HuH-7.5 (cell line): ENCODE measurements around the gene KCNJ14.
"Not testable (repeated sequence)": the region's sequence is repeated elsewhere in the genome, so short reads cannot be mapped to it uniquely, and the experiment has no call there.

Experiments
- DNase-seq: peaks from one replicate; pipeline ENCODE4 v3.0.0; 2011; ENCODE audit warnings: low spot score

The KCNJ14 gene

GRCh38 chr19:48471836-48472235 lies 16.5 kb downstream of the KCNJ14 start:
- no peak for DNase-seq

DNA sequence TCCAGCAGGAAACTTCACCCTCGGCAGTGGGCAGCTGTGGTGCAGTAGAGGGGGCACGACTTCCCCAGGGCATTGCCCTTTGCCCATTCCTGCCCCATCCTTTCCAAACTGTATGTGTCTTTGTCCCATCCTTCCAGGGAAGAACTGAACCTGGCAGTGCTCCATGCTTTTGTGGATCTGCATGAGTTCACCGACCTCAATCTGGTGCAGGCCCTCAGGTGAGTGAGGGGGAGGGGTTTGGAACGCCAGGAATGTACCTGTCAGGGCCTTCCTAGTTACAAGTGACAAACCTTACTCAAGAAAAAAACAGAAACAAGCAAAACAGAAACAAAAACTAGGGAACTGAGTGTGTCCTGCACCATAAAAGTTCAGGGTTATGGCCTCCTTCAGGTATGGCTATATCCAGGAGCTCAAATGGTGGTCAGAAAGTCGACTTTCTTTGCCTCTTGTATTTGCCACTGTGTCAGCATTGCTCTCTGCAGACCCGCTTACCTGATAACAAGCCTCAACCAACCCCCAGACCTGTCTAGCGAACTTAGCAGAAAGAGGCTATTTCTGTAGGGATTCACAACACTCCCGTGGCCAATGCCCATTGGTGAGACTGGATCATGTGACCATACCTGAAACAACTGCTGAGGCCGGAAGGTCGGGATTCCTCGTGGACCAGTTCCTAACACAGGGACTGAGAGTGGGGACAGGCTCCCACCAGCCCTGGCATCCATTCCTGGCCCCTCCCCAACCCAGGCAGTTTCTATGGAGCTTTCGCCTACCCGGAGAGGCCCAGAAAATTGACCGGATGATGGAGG lies 18.0 kb downstream of the KCNJ14 start:
- no peak for DNase-seq

GRCh38 chr19:48474084-48474592 lies 18.8 kb downstream of the KCNJ14 start:
- no peak for DNase-seq

GRCh38 chr19:48475369-48476068 lies 20.1 kb downstream of the KCNJ14 start:
- no peak for DNase-seq

- DNase-seq = no peak
Measured at GRCh38 chr19:48476176-48476575, 20.8 kb downstream of the KCNJ14 start.

- no peak for DNase-seq
Measured at GRCh38 chr19:48477067-48477685, 21.8 kb downstream of the KCNJ14 start.

GRCh38 chr19:48477698-48478338 lies 22.4 kb downstream of the KCNJ14 start:
- DNase-seq = no peak

- no peak for DNase-seq
Measured at GRCh38 chr19:48478339-48479256, 23.2 kb downstream of the KCNJ14 start.

DNA sequence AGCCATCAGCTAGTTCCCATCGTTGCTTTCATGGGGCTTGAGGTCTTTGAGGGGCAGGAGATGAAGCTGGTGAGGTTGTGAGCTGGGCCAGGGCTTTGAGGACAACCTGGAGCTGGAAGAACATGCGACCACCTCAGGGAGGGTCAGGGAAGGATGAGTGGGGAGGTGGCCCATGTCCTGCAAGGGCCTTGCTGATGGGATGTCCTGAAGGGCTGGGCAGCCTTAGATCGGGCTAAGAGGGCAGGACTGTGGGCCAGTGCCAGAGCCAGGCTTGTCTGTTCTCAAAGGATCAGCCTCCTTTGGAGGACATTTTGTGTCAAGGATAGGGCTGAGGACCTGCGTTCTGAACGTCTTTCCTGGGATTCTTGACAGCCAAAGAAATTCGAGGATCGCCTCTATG lies 24.3 kb downstream of the KCNJ14 start:
- DNase-seq = no peak

DNA sequence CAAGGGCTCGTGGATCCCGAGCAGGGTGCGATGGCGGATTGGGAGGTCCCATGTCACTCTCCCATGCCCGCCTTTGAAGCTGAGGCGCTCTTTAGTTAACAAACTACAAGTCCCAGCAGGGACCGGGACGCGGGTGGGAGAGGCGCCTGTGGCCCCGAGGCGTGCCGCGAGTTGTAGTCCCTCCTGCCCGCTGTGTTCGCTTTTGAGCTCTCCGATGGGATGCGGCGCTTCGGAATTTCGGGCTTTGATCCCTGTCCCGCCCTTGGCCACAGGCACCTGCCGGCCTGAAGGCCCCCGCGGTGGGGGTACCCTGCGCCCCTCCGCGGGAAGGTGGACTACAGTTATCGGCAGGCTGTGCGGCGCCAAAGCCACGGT lies 24.8 kb downstream of the KCNJ14 start:
- DNase-seq = no peak

DNA sequence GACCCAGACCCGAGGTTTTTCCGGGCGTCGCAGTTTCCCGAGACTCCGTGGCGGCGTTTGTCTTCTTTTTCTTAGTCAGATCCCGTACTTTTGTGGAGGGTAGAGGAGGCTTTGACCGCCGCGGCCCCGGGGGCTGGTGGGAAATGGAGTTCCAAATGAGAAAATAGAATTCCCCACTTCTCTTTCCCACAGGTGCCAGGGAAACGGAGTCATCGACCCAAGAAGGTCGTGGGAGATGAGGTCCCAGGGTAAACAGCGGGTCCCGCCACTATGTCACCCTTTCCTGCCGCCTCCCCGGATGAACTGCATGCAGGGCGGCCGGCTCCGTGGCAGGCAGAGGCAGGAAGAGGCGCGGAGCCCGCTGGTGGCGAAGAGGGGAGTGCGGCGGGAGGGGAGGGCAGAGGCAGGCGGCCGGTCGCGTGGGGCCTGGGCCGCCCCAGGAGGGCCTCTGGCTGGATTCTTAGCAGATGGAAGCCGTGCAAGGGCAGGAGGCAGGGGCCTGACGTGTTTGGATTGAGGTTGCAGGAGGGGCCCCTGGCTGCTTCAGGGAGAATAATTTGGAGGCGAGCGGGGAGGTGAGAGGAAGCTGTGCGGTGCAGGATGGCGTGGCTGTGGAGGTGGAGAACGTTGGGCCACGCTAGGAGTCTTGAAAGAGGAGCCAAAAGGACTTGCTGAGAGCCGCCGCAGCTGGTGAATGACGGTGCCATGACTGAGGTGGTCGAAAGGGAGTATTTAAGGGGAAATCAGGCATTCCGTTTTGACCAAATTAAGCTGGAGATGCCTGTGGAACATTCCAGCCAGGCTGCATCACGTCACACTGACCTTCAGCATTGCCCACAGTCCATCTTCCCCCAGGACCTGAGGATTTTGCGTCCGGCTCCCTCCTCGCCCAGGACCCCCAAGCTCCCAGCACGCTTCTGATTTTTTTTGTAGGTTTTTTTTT lies 25.5 kb downstream of the KCNJ14 start:
- no peak for DNase-seq

GRCh38 chr19:48481846-48482639 lies 26.7 kb downstream of the KCNJ14 start:
- no peak for DNase-seq

GRCh38 chr19:48483301-48483700 lies 27.9 kb downstream of the KCNJ14 start:
- no peak for DNase-seq

DNA sequence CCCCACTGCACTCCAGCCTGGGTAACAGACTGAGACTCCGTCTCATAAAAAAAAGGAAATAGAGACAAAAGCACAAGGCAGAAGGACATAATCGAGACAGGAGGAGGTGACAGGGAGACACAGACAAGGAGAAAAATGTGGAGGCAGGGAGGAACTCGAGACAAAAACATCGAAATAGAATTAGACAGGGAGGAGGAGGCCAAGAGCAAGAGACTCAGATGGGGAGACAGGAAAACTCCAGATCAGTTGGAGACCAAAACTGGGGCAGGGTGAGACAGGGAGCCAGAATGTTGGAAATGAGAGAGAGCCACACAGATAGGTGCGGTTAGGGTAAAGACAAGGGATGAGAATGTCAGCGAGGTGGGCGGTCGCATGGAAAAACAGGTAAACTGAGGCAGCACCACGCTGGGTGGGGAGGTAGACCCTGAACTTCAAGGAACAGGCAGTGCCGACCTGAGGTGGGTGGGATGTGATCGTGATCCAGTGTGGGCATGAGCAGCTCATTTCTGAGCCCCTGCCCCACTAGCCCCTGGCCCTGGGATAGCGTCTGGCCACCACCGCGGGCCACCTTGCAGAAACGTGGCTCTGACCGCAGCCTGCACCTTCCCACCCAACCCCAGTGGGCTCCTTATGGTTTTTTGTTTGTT lies 29.0 kb downstream of the KCNJ14 start:
- no peak for DNase-seq

DNA sequence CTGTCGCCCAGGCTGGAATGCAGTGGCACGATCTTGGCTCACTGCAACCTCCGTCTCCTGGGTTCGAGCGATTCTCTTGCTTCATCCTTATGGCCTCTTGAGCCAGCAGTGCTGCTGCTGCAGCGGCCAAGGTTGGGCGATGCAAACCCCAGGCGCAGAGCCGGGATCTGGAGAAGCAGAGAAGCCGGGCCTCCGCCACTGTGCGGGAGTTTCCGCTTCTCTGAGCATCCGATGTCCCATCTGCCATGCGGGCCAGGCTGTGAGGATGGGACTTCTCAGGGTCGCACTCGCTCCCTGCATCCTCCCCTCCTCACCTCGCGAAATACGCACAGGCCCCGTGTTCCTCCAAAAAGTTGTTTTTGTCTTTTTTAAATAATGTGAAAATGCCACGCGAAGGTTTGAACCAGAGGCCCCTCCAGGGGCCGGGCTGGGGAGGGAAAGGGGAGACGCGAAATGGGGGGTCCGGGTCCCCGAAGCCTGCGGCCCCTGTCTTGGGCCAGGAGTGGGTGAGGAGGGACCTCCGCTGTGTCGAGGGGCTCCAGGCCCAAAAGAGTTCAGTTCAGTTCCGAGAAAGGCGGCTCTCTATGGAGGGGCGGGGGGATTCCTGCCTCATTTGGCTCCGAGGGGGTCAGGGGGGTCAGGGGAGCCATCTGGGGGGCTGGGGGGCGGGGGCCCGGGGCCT lies 29.7 kb downstream of the KCNJ14 start:
- DNase-seq = no peak

- not testable (repeated sequence) for DNase-seq
Measured at GRCh38 chr19:48486706-48487105, 31.3 kb downstream of the KCNJ14 start.

DNA sequence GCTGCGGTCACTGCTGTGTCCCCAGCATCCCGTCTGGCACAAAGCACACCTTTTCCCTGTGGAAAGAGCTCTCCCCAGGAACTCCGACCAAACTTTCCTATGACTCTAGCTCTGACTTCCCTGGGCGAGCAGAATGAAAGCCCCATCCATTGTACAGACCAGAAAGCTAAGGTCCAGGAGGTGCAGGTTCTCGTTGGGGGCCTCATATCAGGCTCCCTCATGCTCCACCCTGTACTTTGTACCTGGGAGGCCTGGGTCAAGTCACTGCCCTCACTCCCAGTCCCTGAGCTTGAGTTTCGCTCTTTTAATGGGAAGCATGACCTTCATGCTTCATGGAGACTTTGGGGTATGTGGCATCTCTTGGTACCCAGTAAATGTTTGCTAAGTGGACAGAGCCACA lies 32.2 kb downstream of the KCNJ14 start:
- DNase-seq = no peak

GRCh38 chr19:48487948-48488347 lies 32.6 kb downstream of the KCNJ14 start:
- no peak for DNase-seq
